SK-N-SH (cell line): Measurements from ENCODE around the gene XAB2. TPM values are rescaled to one million over a fixed set of nuclear protein-coding genes. Genes with fewer than 3 reads are reported as not detected.

Source experiments
- CTCF ChIA-PET: fragments of 300-600, 350-600 bp; formaldehyde crosslinking; extraction: SDS; loops from one replicate; lab custom pipeline; 2021; lab: Yijun Ruan, JAX
- POLR2A ChIA-PET: fragments of 350-600 bp; sonication (Branson Sonifier 250); formaldehyde crosslinking; extraction: SDS; loops from one replicate; lab custom pipeline; 2020; ENCODE audit warnings: antibody characterized with exemption, inconsistent platforms; lab: Yijun Ruan, JAX
- DNase-seq: peaks from one replicate; pipeline ENCODE4 v3.0.0; 2012
- H2AFZ ChIP-seq: fragments of 200-600 bp; sonication (generic); 2 replicates; pipeline ENCODE4 v1.8.1; 2016; ENCODE audit warnings: antibody characterized with exemption, mild to moderate bottlenecking, low read depth
- H3F3A ChIP-seq: fragments of 200-600 bp; sonication (generic); replicated peaks from 2 replicates; pipeline ENCODE3; 2016; ENCODE audit warnings: antibody characterized with exemption, mild to moderate bottlenecking; ENCODE audit not compliant: insufficient read depth
- H3K27ac ChIP-seq, 2 experiments: fragments of 200-500 bp in 1 of 2; fragments of 200-600 bp in 1 of 2; sonication (Bioruptor generic) in 1 of 2; sonication (generic), shearing (Covaris generic) in 1 of 2; 2 replicates each; pipeline versions ENCODE4 v1.5.1 to v1.6.1; 2014 to 2016; ENCODE audit warnings: low read depth in 2 of 2, inconsistent platforms in 1 of 2, low read length in 1 of 2, mild to moderate bottlenecking in 1 of 2, mixed read lengths in 1 of 2
- H3K27me3 ChIP-seq: fragments of 200-600 bp; sonication (generic), shearing (Covaris generic); 2 replicates; pipeline ENCODE4 v1.6.1; 2016; ENCODE audit warnings: mixed run types; ENCODE audit not compliant: insufficient read depth
- H3K36me3 ChIP-seq, 2 experiments: fragments of 200-500 bp in 1 of 2; fragments of 200-600 bp in 1 of 2; sonication (Bioruptor generic) in 1 of 2; sonication (generic) in 1 of 2; replicated peaks in 1 of 2; 2 replicates each; pipeline versions ENCODE3 to v1.5.1; 2014 to 2016; ENCODE audit warnings: low read length in 1 of 2, mild to moderate bottlenecking in 1 of 2; ENCODE audit not compliant: insufficient read depth in 2 of 2, control insufficient read depth in 1 of 2
- H3K4me1 ChIP-seq, 2 experiments: fragments of 200-500 bp in 1 of 2; fragments of 200-600 bp in 1 of 2; sonication (Bioruptor generic) in 1 of 2; sonication (generic), shearing (Covaris generic) in 1 of 2; 2 replicates each; pipeline versions ENCODE4 v1.5.1 to v1.6.1; 2014 to 2016; ENCODE audit warnings: low read depth in 1 of 2, low read length in 1 of 2, mixed run types in 1 of 2; ENCODE audit not compliant: insufficient read depth in 2 of 2, control insufficient read depth in 1 of 2
- H3K4me2 ChIP-seq: fragments of 200-600 bp; sonication (generic), shearing (Covaris generic); 2 replicates; pipeline ENCODE4 v1.6.1; 2017; ENCODE audit warnings: mixed run types
- H3K4me3 ChIP-seq, 2 experiments: fragments of 200-500 bp in 1 of 2; fragments of 200-600 bp in 1 of 2; sonication (Bioruptor generic) in 1 of 2; sonication (generic), shearing (Covaris generic) in 1 of 2; 2 replicates each; pipeline versions ENCODE4 v1.5.1 to v1.8.1; 2014 to 2016; ENCODE audit warnings: low read depth in 2 of 2, inconsistent platforms in 1 of 2, low read length in 1 of 2, mild to moderate bottlenecking in 1 of 2, mixed read lengths in 1 of 2, moderate library complexity in 1 of 2
- H3K79me2 ChIP-seq: fragments of 200-600 bp; sonication (generic); 2 replicates; pipeline ENCODE4 v1.8.1; 2017; ENCODE audit warnings: mild to moderate bottlenecking; ENCODE audit not compliant: insufficient read depth
- H3K9ac ChIP-seq: fragments of 200-600 bp; sonication (generic); 2 replicates; pipeline ENCODE4 v1.6.1; 2017; ENCODE audit warnings: mixed run types
- H3K9me2 ChIP-seq: fragments of 200-600 bp; sonication (generic); 2 replicates; pipeline ENCODE4 v1.6.1; 2017; ENCODE audit warnings: mixed run types
- H3K9me3 ChIP-seq: fragments of 200-600 bp; sonication (generic); 2 replicates; pipeline ENCODE4 v1.6.1; 2017; ENCODE audit warnings: mixed run types, mild to moderate bottlenecking, moderate library complexity
- H4K20me1 ChIP-seq: fragments of 200-600 bp; sonication (generic); 2 replicates; pipeline ENCODE4 v1.6.1; 2017; ENCODE audit warnings: mild to moderate bottlenecking, mixed run types; ENCODE audit not compliant: insufficient read depth
- CHD2 ChIP-seq: fragments of 150-350 bp; IDR thresholded peaks from 2 replicates; pipeline ENCODE4 v1.6.1; 2018; ENCODE audit warnings: low read length; ENCODE audit not compliant: partially characterized antibody
- ELF1 ChIP-seq: IDR thresholded peaks from 2 replicates; pipeline ENCODE4 v1.4.0; 2012
- EP300 ChIP-seq, 2 experiments: IDR thresholded peaks; 2 replicates each; pipeline versions ENCODE4 v1.4.0 to v1.6.1; 2012; ENCODE audit warnings: borderline replicate concordance in 1 of 2, low read depth in 1 of 2, low read length in 1 of 2
- FOSL2 ChIP-seq: IDR thresholded peaks from 2 replicates; pipeline ENCODE4 v1.4.0; 2012; ENCODE audit warnings: low read depth, mild to moderate bottlenecking, moderate library complexity, borderline replicate concordance
- FOXM1 ChIP-seq: IDR thresholded peaks from 2 replicates; pipeline ENCODE4 v1.4.0; 2012; ENCODE audit warnings: low read depth, mild to moderate bottlenecking
- GABPA ChIP-seq: IDR thresholded peaks from 2 replicates; pipeline ENCODE4 v1.4.0; 2012; ENCODE audit warnings: low read depth, mild to moderate bottlenecking
- JUND ChIP-seq: IDR thresholded peaks from 2 replicates; pipeline ENCODE4 v1.4.0; 2012
- MEF2A ChIP-seq: IDR thresholded peaks from 2 replicates; pipeline ENCODE4 v1.4.0; 2012; ENCODE audit warnings: low read depth, borderline replicate concordance
- MXI1 ChIP-seq: IDR thresholded peaks from 2 replicates; pipeline ENCODE4 v1.6.1; 2012; ENCODE audit warnings: mild to moderate bottlenecking, low read depth, low read length, improper control_type of control experiment
- POLR2AphosphoS5 ChIP-seq: IDR thresholded peaks from 2 replicates; pipeline ENCODE4 v1.6.1; 2012; ENCODE audit warnings: low read depth, low read length
- RAD21 ChIP-seq: IDR thresholded peaks from 2 replicates; pipeline ENCODE4 v1.6.1; 2012; ENCODE audit warnings: mild to moderate bottlenecking, low read length
- RCOR1 ChIP-seq: fragments of 150-350 bp; IDR thresholded peaks from 2 replicates; pipeline ENCODE4 v1.6.1; 2017; ENCODE audit warnings: antibody characterized with exemption, low read length
- RFX5 ChIP-seq: IDR thresholded peaks from 2 replicates; pipeline ENCODE4 v1.6.1; 2012; ENCODE audit warnings: mild to moderate bottlenecking, improper control_type of control experiment, low read length
- RXRA ChIP-seq: IDR thresholded peaks from 2 replicates; pipeline ENCODE4 v1.4.0; 2012; ENCODE audit warnings: low read depth, mild to moderate bottlenecking, borderline replicate concordance
- SIN3A ChIP-seq: IDR thresholded peaks from 2 replicates; pipeline ENCODE4 v1.6.1; 2012; ENCODE audit warnings: low read depth, mild to moderate bottlenecking, low read length, moderate library complexity, borderline replicate concordance
- TCF12 ChIP-seq: IDR thresholded peaks from 2 replicates; pipeline ENCODE4 v1.4.0; 2012
- TEAD4 ChIP-seq: IDR thresholded peaks from 2 replicates; pipeline ENCODE4 v1.4.0; 2012; ENCODE audit warnings: mild to moderate bottlenecking, borderline replicate concordance; ENCODE audit not compliant: insufficient read depth
- YY1 ChIP-seq: IDR thresholded peaks from 2 replicates; pipeline ENCODE4 v1.4.0; 2012; ENCODE audit warnings: low read depth, mild to moderate bottlenecking
- WGBS: methylation state at CpG from one replicate; pipeline ENCODE4 v1.1.6; 2017; ENCODE audit warnings: low lambda C conversion rate; 5-methylcytosine and 5-hydroxymethylcytosine counted together
- polyA plus RNA-seq, 3 experiments: library from polyadenylated mRNA; depleted of rRNA; stranded (reverse); fragments of >200 nt; gene quantifications; 2 replicates each; pipeline ENCODE4 v1.2.3, GENCODE V29; 2012
- TF ChIP-seq, protein P1 (sequence below): fragments of 200-600 bp; sonication (generic); IDR thresholded peaks from 2 replicates; pipeline ENCODE4 v1.6.1; 2017; ENCODE audit warnings: antibody characterized with exemption, mild to moderate bottlenecking, moderate library complexity
- TF ChIP-seq, protein P2 (sequence below): IDR thresholded peaks from 2 replicates; pipeline ENCODE4 v1.4.0; 2012; ENCODE audit warnings: low read depth, borderline replicate concordance
- TF ChIP-seq, protein P3 (sequence below): IDR thresholded peaks from 2 replicates; pipeline ENCODE4 v1.4.0; 2012; ENCODE audit warnings: low read depth
- TF ChIP-seq, protein P4 (sequence below): IDR thresholded peaks from 2 replicates; pipeline ENCODE4 v1.6.1; 2012; ENCODE audit warnings: mild to moderate bottlenecking, low read depth, low read length, moderate library complexity

XAB2 gene
- polyA plus RNA-seq, 1 of the 3 experiments (the other 2 are of a cell fraction), result 43.3 TPM

DNA sequence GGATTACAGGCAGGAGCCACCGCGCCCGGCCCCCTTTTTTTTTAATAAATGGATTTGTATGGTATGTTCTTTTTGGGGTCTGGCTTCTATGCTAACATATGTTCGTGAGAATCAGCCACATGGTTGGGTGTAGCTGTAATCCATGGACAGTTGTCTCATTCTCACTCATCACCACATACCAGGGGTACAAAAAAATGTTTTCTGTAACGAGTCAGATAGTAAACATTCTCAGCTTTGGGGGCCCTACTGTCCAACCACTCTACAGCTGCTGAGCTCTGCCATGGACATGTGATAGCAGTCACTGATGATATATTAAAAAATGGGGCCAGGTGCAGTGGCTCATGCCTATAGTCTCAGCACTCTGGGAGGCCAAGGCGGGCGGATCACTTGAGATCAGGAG, 34.4 kb upstream of the XAB2 start:
- H3K9me3 ChIP-seq, result no peaks in the 10 kb centered on the region
- no peak overlapping the region for H3K4me2 ChIP-seq
- no peaks in the 10 kb centered on the region for H3K9me2 ChIP-seq
- no peaks in the 10 kb centered on the region for H3K4me1 ChIP-seq
- no peaks in the 10 kb centered on the region for H3F3A ChIP-seq
- no peaks in the 10 kb centered on the region for H3K36me3 ChIP-seq
- H3K27ac ChIP-seq, result no peak overlapping the region
- H3K79me2 ChIP-seq, result no peaks in the 10 kb centered on the region
- TF ChIP-seq ELF1 (no peak), TCF12 (no peak), RXRA (no peak), RAD21 (no peak)
- TF ChIP-seq, protein P1, sequence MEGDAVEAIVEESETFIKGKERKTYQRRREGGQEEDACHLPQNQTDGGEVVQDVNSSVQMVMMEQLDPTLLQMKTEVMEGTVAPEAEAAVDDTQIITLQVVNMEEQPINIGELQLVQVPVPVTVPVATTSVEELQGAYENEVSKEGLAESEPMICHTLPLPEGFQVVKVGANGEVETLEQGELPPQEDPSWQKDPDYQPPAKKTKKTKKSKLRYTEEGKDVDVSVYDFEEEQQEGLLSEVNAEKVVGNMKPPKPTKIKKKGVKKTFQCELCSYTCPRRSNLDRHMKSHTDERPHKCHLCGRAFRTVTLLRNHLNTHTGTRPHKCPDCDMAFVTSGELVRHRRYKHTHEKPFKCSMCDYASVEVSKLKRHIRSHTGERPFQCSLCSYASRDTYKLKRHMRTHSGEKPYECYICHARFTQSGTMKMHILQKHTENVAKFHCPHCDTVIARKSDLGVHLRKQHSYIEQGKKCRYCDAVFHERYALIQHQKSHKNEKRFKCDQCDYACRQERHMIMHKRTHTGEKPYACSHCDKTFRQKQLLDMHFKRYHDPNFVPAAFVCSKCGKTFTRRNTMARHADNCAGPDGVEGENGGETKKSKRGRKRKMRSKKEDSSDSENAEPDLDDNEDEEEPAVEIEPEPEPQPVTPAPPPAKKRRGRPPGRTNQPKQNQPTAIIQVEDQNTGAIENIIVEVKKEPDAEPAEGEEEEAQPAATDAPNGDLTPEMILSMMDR, result no peak
- ChIA-PET CTCF (interaction anchor here (1.6 to 4.2 kb wide), 3 partner anchors 17 to 135 kb away, joined by 4 to 14 read pairs (median 9); partner anchors contain the start of gene TRAPPC5), POLR2A (interaction anchor here (0.6 kb wide), 1 partner anchor 163 kb away, joined by 4 read pairs; no protein-coding TSS in a partner anchor)
- H3K27me3 ChIP-seq, result peaks cover 68% of the 10 kb centered on the region
- H3K4me3 ChIP-seq, result no peak overlapping the region
- DNase-seq, result no peak
- H3K9ac ChIP-seq, result no peak overlapping the region
- H4K20me1 ChIP-seq, result no peaks in the 10 kb centered on the region
- H2AFZ ChIP-seq, result no peak overlapping the region
- WGBS, result 30% methylated on average over 7 of the region's 7 CpGs

DNA sequence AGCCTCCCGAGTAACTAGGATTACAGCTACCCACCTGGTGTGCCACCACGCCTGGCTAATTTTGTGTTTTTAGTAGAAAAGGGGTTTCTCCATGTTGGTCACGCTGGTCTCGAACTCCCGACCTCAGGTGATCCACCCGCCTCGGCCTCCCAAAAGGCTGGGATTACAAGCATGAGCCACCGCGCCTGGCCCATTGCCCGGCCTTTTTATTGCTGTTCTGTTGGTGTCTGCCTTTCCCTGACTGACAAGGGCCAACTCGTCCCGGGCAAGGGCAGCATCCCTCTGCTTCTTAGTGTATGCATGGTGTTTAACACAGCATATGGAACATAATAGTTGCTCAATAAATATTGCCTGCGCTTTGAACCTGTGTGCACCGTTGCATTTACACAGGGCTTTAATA, 33.3 kb upstream of the XAB2 start:
- POLR2A ChIA-PET, result no interaction called here
- H3K27me3 ChIP-seq, result peaks cover 63% of the 10 kb centered on the region
- H3F3A ChIP-seq, result no peaks in the 10 kb centered on the region
- no peaks in the 10 kb centered on the region for H3K9me2 ChIP-seq
- H3K27ac ChIP-seq, result no peak overlapping the region
- H3K79me2 ChIP-seq, result no peaks in the 10 kb centered on the region
- no peak overlapping the region for H3K4me3 ChIP-seq
- H3K36me3 ChIP-seq, result no peaks in the 10 kb centered on the region
- H3K4me2 ChIP-seq, result no peak overlapping the region
- no peak overlapping the region for H2AFZ ChIP-seq
- no peak overlapping the region for H3K9ac ChIP-seq
- no peak for DNase-seq
- no peaks in the 10 kb centered on the region for H4K20me1 ChIP-seq
- H3K9me3 ChIP-seq, result no peaks in the 10 kb centered on the region
- CTCF ChIA-PET, result interaction anchor here (0.6 to 4.2 kb wide), 4 partner anchors 11 to 94 kb away, joined by 3 to 14 read pairs (median 10); partner anchors contain the start of gene TRAPPC5
- WGBS, result 19% methylated on average over 11 of the region's 14 CpGs
- no peaks in the 10 kb centered on the region for H3K4me1 ChIP-seq
- TF ChIP-seq, protein P2, sequence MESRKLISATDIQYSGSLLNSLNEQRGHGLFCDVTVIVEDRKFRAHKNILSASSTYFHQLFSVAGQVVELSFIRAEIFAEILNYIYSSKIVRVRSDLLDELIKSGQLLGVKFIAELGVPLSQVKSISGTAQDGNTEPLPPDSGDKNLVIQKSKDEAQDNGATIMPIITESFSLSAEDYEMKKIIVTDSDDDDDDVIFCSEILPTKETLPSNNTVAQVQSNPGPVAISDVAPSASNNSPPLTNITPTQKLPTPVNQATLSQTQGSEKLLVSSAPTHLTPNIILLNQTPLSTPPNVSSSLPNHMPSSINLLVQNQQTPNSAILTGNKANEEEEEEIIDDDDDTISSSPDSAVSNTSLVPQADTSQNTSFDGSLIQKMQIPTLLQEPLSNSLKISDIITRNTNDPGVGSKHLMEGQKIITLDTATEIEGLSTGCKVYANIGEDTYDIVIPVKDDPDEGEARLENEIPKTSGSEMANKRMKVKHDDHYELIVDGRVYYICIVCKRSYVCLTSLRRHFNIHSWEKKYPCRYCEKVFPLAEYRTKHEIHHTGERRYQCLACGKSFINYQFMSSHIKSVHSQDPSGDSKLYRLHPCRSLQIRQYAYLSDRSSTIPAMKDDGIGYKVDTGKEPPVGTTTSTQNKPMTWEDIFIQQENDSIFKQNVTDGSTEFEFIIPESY, result no peak
- TF ChIP-seq SIN3A (no peak), RCOR1 (no peak), MEF2A (no peak), FOSL2 (no peak), FOXM1 (no peak), POLR2AphosphoS5 (no peak), MXI1 (no peak), TEAD4 (no peak), CHD2 (no peak), RFX5 (no peak), GABPA (no peak), RAD21 (no peak), YY1 (no peak), EP300 (IDR thresholded peaks at IDR 0.05; ENCODE audit: borderline replicate concordance in 1 of 2, low read depth in 1 of 2, low read length in 1 of 2) (no peak), JUND (no peak)
- TF ChIP-seq, protein P3, sequence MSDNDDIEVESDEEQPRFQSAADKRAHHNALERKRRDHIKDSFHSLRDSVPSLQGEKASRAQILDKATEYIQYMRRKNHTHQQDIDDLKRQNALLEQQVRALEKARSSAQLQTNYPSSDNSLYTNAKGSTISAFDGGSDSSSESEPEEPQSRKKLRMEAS, result no peak
- TF ChIP-seq, protein P4, sequence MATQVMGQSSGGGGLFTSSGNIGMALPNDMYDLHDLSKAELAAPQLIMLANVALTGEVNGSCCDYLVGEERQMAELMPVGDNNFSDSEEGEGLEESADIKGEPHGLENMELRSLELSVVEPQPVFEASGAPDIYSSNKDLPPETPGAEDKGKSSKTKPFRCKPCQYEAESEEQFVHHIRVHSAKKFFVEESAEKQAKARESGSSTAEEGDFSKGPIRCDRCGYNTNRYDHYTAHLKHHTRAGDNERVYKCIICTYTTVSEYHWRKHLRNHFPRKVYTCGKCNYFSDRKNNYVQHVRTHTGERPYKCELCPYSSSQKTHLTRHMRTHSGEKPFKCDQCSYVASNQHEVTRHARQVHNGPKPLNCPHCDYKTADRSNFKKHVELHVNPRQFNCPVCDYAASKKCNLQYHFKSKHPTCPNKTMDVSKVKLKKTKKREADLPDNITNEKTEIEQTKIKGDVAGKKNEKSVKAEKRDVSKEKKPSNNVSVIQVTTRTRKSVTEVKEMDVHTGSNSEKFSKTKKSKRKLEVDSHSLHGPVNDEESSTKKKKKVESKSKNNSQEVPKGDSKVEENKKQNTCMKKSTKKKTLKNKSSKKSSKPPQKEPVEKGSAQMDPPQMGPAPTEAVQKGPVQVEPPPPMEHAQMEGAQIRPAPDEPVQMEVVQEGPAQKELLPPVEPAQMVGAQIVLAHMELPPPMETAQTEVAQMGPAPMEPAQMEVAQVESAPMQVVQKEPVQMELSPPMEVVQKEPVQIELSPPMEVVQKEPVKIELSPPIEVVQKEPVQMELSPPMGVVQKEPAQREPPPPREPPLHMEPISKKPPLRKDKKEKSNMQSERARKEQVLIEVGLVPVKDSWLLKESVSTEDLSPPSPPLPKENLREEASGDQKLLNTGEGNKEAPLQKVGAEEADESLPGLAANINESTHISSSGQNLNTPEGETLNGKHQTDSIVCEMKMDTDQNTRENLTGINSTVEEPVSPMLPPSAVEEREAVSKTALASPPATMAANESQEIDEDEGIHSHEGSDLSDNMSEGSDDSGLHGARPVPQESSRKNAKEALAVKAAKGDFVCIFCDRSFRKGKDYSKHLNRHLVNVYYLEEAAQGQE, result no peak
